Mucosa of stomach (tissue), 1 donor: Measurements from ENCODE around the gene SMTNL2.

Experiments
- H3K27me3 ChIP-seq: one replicate; pipeline ENCODE4 v1.7.0; 2013; ENCODE audit warnings: mild to moderate bottlenecking, low read length; ENCODE audit not compliant: control insufficient read depth, insufficient read depth
- H3K36me3 ChIP-seq: one replicate; pipeline ENCODE4 v1.7.0; 2013; ENCODE audit warnings: low read length; ENCODE audit not compliant: control insufficient read depth, insufficient read depth
- H3K4me1 ChIP-seq: one replicate; pipeline ENCODE4 v1.7.0; 2013; ENCODE audit warnings: mild to moderate bottlenecking, low read length; ENCODE audit not compliant: control insufficient read depth, insufficient read depth
- H3K4me3 ChIP-seq: one replicate; pipeline ENCODE4 v1.7.0; 2013; ENCODE audit warnings: low read length
- H3K9ac ChIP-seq: one replicate; pipeline ENCODE4 v1.7.0; 2013; ENCODE audit warnings: mild to moderate bottlenecking, low read length, moderate library complexity
- H3K9me3 ChIP-seq: one replicate; pipeline ENCODE4 v1.7.0; 2013; ENCODE audit warnings: mild to moderate bottlenecking, low read length, moderate library complexity; ENCODE audit not compliant: control insufficient read depth
- donor health status: Pancreatic carcinoma.

Gene SMTNL2

DNA sequence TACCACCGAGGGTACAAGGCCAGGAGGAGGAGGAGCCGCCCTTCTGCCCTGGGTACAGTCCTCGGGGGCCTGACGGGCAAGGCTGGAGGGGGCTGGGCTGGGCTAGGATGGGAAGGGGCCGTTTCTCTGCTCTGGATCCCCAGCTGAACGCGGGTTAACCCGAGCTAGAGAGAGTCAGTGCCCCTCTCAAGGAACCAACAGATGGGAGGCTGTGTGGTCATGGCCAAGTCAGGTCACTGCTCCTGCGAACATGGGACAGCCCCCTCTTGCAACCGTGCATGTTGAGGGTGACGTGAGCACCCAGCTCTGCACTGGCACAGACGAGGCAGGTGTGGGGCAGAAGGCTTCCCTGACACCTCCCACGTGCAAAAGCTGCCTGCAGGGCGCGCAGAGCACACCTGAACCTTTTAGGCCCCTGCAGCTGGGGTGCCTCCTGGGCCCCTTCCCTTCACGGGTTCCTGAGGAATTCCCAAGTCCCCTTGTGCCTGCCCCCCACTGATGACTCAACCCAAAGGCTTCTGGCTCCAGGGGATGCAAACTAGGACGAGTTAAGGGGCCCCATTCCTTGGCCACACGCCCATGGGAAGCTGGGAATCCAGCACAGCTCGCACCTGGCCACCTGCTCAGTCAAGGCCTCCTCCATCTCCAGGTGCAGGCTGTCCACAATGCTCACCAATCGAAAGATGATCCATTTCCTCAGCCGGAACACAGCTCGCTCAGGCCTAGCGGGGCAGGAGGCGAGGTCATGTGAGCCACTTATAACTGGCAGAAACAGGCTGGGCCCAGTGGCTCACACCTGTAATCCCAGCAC lies 35.4 kb upstream of the SMTNL2 start:
- no peaks in the 10 kb centered on the region for H3K27me3 ChIP-seq
- H3K9me3 ChIP-seq, result no peaks in the 10 kb centered on the region
- peaks cover 13% of the 10 kb centered on the region for H3K36me3 ChIP-seq
- no peak overlapping the region for H3K4me3 ChIP-seq
- no peak overlapping the region for H3K9ac ChIP-seq
- peaks cover under 1% of the 10 kb centered on the region for H3K4me1 ChIP-seq

DNA sequence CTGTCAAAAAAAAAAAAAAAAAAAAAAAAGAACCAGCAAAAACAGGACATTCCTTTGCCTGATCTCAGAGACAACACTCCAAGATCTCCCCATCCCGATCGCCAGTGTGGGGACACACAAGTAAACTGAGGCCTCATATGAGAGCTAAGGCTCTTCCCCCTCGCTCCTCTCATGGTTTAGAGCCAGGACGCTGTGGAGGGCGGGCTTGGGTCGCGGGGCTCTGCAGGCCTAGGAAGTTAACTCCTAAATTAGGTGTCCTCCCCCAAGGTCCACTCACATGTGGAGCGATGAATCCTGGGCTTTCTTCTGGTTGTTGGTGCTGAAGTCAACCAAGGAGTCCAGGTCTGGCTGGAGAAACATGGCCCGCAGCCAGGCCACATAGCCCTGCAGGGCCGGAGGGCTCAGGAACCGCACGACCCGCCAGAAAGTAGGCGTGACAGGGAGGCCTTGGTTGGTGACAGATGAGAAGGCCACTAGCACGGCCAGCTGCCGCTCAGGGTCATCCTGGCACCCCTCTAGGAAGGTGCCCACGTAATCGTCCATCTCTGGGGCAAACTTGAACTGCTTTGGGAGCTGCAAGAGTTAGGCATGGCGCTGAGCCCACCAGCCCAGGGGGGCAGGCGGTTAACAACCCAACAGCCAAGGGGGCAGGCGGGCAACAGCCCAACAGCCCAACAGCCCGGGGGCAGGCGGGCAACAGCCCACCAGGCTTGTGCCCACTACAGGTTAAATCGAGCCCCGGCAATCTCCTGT lies 34.4 kb upstream of the SMTNL2 start:
- H3K4me3 ChIP-seq, result no peak overlapping the region
- H3K9ac ChIP-seq, result no peak overlapping the region
- no peaks in the 10 kb centered on the region for H3K27me3 ChIP-seq
- H3K36me3 ChIP-seq, result peaks cover 13% of the 10 kb centered on the region
- H3K9me3 ChIP-seq, result no peaks in the 10 kb centered on the region
- peaks cover 10% of the 10 kb centered on the region for H3K4me1 ChIP-seq

DNA sequence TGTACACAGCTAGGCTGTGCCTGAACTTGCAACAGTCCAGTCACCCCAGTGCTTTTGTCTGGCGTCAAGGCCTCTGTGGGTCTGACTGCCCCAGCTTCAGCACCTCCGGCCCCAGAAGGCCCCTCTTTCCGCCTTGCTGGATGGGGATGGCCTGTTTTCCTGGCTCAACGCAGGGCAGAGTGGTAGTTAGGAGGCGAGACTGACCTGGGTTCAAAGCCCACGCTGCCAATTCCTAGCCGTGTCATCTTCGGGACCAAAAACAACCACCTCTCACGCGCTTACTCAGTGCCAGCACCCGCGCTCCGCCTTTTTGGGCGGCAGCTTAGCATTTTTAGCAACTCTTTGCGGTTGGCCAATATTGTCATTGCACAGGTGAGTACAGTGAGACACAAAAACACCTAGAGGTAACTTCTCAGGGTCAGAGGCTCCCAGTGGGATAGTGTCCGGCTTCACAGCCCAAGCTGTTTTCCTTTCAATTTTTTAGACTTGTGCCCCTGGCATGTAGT lies 33.7 kb upstream of the SMTNL2 start:
- Histone ChIP-seq H3K36me3 (peaks cover 9% of the 10 kb centered on the region), H3K9ac (no peak overlapping the region), H3K27me3 (no peaks in the 10 kb centered on the region), H3K4me1 (peaks cover 12% of the 10 kb centered on the region), H3K4me3 (no peak overlapping the region), H3K9me3 (no peaks in the 10 kb centered on the region)

DNA sequence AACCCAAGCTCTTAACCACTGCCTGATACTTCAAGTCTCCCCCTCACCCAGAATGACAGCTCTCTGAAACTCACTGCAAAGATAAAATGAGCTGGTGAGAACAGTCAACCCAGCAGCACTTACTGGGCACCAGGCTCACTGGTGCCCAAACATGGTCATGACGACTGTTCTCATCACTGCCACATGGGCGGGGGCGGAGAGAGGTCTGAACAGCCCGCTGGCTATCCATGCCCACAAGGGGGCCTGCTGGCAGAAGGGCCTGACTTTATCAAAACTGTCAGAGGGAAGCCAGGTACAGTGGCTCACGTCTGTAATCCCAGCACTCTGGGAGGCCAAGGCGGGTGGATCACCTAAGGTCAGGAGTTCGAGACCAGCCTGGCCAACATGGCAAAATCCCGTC lies 33.2 kb upstream of the SMTNL2 start:
- Histone ChIP-seq H3K36me3 (peaks cover 4% of the 10 kb centered on the region), H3K9me3 (no peaks in the 10 kb centered on the region), H3K4me3 (no peak overlapping the region), H3K27me3 (no peaks in the 10 kb centered on the region), H3K9ac (no peak overlapping the region), H3K4me1 (peaks cover 17% of the 10 kb centered on the region)

DNA sequence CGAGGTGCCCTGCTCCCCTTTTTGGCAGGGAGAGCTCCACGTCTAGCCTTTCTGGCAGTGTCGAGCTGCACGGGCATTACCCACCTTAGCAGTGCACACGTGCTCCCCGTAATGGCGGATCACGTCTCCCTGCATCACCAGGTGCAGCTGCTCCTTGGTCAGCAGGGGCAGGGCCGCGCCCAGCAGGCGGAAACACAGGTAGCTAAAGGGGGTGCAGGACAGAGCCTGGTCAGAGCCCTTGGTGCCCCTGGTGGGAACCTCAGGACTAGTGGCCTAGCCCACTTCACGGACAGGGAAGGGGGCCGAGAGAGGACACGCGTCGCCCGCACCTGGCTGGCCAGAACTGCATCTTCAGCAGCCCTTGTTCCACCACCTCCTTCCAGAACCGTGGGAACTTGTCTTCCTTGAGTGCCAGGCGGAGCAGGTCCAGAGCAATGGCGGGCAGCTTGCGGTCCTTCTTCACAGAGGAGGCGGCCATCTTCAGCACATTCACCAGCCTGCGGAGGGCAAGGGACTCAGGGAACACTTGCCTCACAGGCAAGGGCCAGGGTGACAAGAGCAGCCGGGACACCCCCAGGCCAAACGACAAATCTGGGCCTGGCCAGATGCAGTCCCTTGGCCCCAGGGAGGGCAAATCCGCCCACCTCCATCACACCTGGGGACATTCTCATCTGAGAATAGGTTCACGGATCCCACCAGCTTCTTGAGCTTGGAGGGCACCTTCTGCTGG lies 32.4 kb upstream of the SMTNL2 start:
- H3K4me1 ChIP-seq, result peaks cover 20% of the 10 kb centered on the region
- H3K36me3 ChIP-seq, result peaks cover 4% of the 10 kb centered on the region
- no peaks in the 10 kb centered on the region for H3K27me3 ChIP-seq
- H3K9me3 ChIP-seq, result no peaks in the 10 kb centered on the region
- H3K9ac ChIP-seq, result no peak overlapping the region
- no peak overlapping the region for H3K4me3 ChIP-seq

DNA sequence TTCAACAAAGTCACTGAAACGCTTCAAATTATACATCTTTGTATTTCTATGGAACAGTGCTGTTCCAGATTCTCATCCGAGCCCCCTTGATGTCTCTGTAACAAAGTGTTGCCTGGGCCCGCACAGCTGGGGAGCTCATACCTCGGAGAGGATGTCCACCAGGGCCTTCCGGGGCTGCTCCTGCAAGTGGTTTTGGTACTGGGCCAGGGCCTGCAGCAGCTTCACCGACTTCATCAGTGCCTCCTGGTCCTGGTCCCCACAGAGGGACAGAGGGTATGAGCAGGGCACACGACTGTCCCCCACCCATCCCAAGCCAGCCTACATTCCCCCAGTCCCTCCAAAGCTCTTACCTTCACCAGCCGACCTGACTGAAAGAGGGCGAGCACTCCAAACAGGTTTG lies 30.7 kb upstream of the SMTNL2 start:
- no peaks in the 10 kb centered on the region for H3K27me3 ChIP-seq
- H3K4me3 ChIP-seq, result no peak overlapping the region
- peak overlapping the region; percentile 81 for H3K9ac ChIP-seq
- no peaks in the 10 kb centered on the region for H3K9me3 ChIP-seq
- H3K36me3 ChIP-seq, result peaks cover 4% of the 10 kb centered on the region
- peaks cover 21% of the 10 kb centered on the region for H3K4me1 ChIP-seq

DNA sequence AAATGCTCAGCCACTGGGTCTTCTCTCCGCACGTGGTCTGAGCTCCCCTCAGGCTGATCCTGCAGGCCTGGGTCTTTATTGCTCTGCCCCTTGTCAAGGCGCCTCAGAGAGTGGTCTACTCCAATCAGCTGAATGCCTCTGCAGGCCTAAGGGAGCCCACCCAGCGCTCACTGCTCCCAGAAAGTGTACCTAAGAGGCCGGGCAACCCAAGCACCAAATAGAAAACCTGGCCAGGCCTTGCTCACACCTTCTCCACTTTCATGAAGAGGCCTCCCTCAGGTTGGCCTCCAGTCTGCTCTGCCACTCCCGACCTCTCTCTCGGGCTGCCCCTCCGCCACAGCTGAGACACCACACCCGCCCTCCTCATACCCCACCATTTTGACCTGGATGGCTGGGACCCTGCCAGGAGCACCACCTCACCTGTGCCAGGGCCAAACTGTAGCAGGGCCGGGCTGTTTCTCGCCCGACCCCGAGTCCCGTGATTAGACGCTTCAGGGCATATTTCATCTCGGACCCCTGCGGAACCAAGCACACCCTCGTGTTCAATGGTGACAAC lies 29.8 kb upstream of the SMTNL2 start:
- Histone ChIP-seq H3K27me3 (no peaks in the 10 kb centered on the region), H3K9ac (peak overlapping the region; percentile 81), H3K4me1 (peaks cover 30% of the 10 kb centered on the region), H3K36me3 (peaks cover 4% of the 10 kb centered on the region), H3K9me3 (no peaks in the 10 kb centered on the region), H3K4me3 (peak overlapping the region; percentile 79)

DNA sequence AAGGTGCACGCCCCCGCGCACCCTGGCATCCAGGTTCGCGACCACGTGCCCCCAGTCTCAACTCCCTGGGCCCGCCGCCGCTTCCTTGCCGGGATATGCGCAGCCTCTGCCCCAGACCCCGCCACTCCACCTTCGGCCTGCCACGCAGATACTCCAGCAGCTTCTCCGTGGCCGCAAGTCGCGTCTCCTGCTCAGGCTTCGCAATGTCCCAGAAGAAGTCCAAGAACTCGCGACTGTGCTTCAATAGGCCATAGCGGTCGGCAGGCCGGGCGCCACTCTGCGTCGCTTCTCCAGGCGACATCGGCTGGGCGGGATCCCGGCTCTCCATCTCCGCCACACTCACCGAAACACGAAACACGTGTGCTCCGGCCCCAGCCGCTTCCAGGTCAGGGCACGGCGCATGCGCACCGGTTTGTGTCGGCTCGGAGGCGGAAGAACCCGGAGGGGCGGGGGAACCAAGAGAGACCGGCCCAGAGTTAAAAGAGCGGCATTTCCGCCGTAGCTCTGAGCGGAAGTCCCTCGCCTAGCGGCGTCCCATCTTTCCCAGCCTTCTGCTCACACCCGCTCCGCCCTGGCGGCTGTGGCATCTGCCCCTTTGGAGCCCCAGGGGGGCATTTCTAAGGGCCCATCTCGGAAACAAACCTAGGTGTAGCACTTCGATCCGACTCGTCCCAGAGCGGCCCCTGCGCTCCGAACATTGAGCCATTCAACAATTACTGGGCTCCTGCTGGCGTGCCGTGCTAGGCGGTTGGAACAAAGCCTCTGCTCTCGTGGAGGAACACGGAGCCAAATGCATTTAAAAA lies 29.1 kb upstream of the SMTNL2 start, which contains the start of gene MYBBP1A:
Gene MYBBP1A, minus strand, starts transcription at position 388 of the 803 bp plus-strand sequence. Its CDS starts 60 bp downstream, at position 328.
- H3K27me3 ChIP-seq, result no peaks in the 10 kb centered on the region
- H3K36me3 ChIP-seq, result peaks cover 4% of the 10 kb centered on the region
- no peaks in the 10 kb centered on the region for H3K9me3 ChIP-seq
- peak within 1 kb of the TSS; percentile 79 for H3K4me3 ChIP-seq
- H3K4me1 ChIP-seq, result peaks cover 31% of the 10 kb centered on the region
- H3K9ac ChIP-seq, result peak within 1 kb of the TSS; percentile 81

DNA sequence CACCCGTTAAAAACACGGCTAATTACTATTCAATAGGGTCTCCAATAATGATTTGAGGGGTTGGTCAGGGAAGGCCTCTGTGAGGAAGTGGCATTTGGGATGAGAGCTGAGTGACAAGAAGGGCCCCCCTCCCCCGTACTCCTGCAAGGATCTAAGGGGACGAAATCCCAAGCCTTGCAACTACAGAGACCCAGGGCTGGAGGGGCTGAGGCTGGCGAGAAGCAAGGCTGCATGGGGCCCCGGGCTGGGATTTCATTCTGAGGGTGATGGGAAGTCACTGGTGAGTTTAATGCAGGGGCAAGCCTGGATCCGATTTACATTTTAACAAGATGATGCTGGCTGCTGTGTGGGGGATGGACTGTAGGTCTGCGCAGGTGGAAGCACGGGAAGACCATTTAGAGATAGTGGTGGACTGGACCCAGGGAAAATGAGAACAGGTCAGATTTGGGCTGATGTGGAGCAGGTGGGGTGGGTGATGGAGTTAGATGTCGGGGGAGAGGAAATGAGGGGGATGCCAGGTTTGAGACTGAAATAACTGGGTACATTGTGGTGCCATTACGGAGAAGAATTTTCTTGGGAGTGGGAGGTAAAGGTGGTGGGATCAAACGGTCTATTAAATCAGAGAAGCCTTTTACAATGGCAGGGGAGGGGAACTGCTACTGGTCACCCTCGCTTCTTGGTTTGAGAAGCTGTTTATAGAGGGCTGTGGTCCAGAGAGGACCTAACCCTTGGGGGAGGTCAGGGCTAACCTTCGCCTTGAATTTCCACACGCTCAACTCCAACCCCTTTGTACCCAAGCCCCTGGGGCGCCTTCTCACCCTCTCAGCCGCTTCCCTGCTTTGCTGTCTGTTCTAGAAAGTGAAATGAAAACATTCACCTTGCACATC lies 28.2 kb upstream of the SMTNL2 start:
- H3K4me3 ChIP-seq, result peak overlapping the region; percentile 79
- H3K4me1 ChIP-seq, result peaks cover 40% of the 10 kb centered on the region

DNA sequence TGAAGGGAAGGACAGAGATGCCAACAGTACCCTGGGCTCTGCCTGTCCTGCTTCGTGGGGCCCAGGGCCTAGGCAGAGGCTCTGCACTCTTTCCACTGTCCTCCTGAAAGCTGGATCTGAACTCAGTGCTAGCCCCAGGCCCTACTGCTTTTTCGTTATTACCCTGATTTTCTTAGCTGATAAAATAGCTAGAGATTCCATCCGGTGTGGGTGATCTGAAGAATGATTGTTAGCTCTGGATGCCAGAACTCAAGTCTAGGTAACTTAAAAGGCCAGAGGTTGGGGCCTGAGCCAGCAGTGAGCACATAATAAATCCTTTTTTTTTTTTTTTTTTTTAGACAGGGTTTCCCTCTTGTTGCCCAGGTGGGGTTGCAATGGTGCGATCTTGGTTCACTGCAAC lies 27.3 kb upstream of the SMTNL2 start:
- no peak overlapping the region for H3K9ac ChIP-seq
- no peaks in the 10 kb centered on the region for H3K36me3 ChIP-seq
- no peaks in the 10 kb centered on the region for H3K27me3 ChIP-seq

More for the DNA sequence above, 28.2 kb upstream of the SMTNL2 start:
- no peaks in the 10 kb centered on the region for H3K27me3 ChIP-seq
- no peaks in the 10 kb centered on the region for H3K9me3 ChIP-seq
- H3K9ac ChIP-seq, result peak overlapping the region; percentile 81
- H3K36me3 ChIP-seq, result peaks cover 1% of the 10 kb centered on the region

More for the DNA sequence above, 27.3 kb upstream of the SMTNL2 start:
- no peak overlapping the region for H3K4me3 ChIP-seq
- peaks cover 41% of the 10 kb centered on the region for H3K4me1 ChIP-seq
- H3K9me3 ChIP-seq, result no peaks in the 10 kb centered on the region
